ENCODE results near the gene AJUBA.
"Not testable (repeated sequence)": the region's sequence is repeated elsewhere in the genome, so short reads cannot be mapped to it uniquely, and the experiment has no call there.

Gene AJUBA

DNA sequence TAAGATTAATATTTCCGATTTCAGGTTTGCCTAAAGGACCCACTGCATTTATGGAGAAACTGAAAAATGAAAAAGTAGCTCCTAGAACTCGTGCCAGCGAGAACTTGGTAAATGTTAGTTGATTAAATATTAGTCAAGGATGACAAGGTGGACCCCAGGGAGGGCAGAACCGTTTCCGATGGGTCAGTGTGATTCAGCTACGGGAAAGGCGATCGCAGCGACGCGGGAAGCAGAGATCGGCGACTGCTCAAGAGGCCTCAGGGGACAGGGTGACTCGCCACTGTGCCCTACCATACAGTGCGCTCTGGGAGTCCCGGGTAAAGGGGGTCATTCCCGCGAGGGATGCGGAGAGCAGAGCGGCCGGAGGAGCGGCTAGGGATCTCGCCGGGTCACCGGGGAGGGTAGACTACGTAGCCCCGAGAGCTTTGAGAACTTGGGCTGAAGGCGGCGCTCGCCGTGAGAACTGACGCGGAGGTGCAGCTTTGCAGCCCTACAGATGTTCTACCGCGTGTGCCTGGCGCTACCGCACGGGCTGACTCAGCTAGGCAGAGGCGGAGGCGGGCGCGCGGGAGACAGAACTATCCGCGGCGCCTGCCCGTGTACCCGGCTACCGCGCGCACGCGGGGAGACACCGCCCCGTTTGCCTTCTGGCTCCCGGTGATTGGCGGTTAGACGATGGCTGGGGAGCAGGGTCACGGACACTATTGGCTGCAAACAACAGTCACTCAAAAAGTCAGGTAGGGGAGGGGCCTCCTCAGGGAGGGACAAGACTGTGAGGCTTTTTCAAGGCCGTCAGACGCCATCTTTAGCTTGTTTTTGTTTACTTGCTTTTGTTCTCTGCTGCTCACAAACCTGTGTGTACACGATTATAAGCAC is 24.4 kb upstream of the AJUBA start:
- DNase-seq (ENCODE audit: low read depth in 2 of 2), result peak; percentile 95

DNA sequence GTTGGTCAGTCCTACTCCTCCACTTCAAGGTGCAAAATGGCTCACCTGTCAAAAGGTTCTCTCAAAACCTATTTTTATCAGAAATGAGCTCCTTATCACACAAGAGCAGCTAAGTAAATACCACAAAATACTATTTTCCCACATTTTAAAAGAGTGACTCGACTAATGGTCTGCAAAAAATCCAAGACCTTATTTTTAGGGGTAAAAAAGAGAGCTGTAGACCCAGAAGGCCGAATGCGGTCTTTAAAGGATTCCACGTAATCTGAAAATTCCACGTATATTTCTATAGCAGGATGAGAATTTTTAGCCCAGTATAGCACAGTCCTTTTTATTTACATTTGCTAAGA is 23.8 kb upstream of the AJUBA start:
- no peak for DNase-seq (ENCODE audit: low read depth in 2 of 2)

DNA sequence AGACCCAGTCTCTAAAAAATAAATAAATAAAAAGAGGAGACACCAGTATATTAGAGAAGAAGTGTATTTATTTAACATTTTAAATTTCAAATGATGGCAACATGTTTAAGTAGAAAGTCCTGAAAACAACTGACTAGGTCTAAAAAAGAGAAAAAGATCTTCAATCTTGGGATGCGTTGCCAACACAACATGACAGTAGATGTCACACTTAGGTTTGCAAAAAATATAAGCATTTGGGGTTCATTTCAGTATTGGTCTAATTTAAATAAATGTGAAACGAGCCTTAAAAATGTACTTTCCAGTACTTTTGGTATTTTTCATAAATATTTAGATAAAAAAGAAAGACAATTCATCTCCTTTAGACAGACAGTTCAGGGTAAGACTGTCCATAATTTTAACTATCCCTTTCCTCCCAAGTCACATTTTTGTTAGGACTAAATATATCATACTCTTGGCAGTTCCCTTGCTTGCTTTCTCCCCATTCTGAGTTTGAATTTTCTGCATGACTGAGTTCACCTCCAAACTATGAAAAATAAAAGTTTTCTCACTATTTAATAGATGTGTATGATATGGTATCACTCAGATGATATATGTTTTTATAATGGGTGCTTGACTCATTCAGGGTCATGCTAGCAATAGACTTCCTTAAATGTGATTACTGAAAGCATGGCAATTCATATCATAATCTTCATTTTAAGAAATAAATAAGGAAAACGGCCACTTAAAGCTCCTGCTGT is 23.3 kb upstream of the AJUBA start:
- no peak for DNase-seq (ENCODE audit: low read depth in 2 of 2)

DNA sequence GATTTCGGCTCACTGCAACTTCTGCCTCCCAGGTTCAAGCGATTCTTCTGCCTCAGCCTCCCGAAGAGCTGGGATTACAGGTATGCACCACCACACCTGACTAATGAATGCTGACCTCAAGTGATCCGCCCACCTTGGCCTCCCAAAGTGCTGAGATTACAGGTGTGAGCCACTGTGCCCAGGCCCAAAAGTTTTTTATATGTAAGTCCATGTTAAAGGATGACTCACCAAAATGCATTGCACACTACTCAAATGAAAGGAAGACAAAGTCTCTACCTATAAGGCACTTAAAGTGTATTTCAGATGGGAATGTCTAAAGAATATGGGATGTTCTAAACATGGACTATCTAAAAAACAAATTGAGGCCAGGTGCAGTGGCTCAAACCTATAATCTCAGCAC is 21.9 kb upstream of the AJUBA start:
- not testable (repeated sequence) for DNase-seq (ENCODE audit: low read depth in 2 of 2)

DNA sequence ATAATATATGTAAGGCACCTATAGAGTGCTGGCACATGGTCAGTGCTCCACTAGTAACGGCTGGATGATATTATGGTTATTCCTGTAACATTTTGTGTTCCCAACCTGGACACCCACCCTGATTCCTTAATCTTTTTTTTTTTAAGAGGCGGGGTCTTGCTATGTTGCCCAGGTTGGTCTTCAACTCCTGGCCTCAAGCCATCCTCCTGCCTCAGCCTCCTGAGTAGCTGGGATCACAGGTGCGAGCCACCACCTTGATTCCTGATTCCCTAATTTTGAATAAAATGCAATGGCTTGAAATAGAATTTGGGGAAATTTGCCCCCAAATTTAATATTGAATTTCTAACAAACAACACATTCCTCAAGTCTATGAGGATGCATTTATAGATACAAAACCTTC is 20.2 kb upstream of the AJUBA start:
- DNase-seq (ENCODE audit: low read depth in 2 of 2), result no peak

DNA sequence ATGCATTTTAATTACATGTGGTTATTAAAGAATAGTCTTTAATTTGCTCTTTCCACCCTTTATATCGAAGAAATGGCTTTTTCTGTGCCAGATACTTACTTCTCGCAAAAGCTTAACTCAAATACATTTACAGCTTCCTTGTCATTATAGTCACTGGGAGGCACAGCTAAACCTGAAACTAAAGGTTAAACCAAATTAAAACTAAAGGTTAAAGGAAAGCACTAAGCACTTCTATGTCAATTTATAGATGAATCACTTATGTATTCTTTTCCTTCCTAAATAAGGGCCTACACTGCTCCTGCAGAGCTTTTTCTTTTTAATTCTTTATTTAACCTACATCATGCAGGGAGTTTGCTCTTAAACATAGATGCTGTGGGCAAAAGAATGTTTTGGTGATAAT is 18.5 kb upstream of the AJUBA start:
- DNase-seq (ENCODE audit: low read depth in 2 of 2), result no peak

DNA sequence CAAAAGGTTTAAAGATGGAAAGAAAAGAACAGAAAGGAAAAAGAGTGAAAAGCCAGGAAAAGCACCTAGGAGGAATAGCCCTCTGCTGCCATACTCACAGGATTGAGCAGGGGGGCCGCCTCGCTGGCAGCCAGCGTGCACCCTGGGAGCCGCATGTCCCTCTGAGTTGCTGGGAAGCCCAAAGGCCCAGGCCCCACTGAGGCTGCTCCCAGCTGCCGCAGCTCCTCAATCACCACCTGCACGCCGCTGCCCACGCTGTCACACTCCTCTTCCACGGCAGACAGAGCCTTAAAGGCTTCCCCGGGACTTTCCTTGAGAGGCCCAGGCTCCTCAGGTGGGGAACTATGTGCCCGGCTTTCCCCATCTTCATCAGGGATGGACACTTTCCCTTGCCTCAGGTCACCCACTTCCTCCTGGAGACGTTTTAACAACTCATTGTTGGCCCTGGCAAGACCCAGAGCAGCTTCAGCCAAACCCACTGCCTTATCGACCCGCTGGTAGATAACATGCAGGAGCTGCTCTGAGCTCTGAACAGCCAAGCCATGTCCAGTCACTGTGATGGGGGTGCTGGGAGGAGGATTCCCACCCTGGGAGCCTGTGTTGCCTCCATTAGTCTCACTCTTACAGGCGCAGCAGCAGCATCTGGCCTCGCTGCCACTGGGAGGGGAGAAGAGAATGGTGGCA is 16.1 kb upstream of the AJUBA start:
- DNase-seq (ENCODE audit: low read depth in 2 of 2), result no peak

DNA sequence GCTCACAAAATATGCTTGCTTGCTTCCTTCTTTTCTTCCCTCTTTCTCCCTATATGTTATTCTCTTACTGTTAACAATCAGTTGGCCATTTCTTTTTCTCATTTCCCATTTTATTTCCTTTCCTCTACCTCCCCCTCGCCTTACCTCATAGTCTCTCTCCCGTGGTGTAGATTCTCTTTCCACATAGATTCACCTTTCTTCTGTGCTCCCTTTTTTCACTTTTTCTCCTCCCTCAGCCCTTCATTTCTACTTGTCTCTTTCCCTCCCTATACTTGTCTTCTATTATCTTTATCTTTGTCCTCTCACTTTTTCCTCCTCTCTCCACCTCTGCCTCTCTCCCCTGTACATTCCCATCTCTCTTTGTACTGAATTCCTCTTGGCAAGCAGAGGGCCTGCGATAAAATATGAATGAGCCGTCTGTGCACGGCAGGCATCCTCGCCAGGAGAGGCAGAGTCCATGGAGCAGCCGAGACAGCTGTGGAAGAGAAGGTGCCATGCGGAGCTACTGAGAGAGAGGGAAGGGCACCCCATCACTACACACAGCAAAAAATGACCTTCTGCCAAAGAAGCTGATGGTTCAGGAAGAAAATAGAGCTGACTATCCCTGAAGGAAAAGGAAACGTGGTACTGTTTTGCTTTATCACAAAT is 15.4 kb upstream of the AJUBA start:
- DNase-seq (ENCODE audit: low read depth in 2 of 2), result no peak

DNA sequence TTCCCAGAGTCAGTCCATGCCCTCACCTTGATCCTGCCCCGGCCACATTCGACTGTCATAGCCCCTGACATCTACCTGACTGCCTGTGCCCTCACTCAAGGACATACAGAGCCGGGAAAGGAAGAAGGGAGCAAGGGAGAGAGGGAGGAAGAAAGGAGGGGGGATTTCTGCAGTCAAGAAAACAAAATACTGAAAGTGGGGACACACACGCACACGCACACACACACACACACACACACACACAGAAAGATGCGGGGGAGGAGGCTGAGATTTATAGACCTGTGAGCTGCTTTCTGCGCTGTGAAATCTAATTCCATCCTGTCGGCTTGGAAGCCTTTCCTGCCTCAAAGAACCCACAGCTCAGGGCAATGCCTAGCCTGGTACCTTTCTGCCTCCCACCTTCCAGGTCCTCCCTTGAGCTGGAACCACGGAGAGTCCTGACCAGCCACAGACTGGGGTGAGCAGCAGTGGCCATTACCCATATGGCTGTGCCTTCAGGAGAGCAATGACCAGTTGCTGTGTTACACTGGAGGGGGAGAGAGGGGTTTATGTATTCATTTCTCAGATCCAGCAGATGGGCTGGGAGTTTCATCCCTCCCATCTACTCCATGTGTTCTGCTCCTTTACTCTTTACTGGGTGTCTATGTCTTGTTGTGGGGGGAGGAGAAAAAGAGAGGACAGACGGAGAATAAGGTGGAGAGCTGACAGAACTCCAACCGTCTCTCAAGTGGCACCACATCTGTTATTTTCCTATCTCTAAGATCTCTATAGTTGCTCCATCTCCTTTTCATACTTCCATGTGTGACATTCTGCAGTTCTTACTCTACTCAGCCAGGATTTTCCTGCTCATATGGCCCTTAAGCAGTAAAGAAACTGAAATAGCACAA is 14.7 kb upstream of the AJUBA start:
- no peak for DNase-seq (ENCODE audit: low read depth in 2 of 2)

DNA sequence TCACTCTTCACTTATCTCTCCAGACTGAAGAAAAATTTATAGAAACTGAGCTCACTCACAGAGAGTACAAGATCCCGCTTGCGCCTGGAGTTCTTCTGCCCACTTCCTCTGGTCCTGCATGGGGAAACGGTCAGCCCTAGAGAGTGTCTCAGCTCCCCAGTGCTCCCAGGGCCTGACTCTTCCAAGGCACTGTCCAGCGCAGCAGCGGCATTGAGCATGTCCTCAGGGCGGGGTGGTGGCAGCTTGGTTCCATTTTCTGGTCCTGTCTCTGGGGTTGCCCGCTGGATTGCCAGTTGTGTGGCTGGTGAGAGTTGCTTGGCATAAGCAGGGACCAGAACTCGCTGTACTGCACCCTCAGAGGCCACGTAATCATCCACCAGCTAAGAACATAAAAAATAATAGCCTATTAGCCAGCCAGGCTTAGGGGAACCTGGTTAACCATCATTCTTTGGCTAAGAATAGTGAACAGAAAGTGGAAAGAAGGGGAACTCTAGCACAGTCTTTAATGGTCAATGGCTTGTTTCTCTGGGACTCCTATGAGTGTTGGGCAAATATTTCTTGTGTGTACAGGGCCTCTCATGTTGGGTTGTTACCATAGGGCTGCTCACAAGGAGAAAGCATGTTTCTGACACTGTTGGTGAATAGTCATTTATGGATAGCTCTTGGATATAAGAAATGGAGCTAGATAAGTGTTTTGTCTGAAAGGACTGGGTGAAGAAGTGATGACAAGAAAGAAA is 13.7 kb upstream of the AJUBA start:
- DNase-seq (ENCODE audit: low read depth in 2 of 2), result no peak

DNA sequence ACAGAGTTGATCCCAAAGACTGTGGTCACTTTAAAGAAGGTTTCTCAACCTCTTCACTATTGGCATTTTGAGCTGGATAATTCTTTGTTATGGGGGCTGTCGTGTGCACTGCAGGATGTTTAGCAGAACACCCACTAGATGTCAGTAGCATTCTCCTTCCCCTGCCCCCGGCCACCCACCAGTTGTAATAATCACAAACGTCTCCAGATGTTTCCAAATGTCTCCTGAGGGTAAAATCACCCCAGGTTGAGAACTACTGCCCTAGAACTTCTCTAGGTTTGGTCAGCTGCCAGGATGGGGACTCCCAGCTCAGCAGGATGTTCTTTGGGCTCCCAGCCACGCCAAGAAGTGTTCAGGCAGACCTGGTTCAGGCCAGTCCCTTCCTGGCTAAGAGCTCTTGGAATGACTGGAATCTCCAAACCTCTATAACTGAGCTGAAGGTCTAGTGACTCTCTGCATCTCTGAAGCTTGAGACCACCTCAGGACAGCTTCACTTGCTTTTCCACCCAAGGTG is 12.5 kb upstream of the AJUBA start:
- no peak for DNase-seq (ENCODE audit: low read depth in 2 of 2)

DNA sequence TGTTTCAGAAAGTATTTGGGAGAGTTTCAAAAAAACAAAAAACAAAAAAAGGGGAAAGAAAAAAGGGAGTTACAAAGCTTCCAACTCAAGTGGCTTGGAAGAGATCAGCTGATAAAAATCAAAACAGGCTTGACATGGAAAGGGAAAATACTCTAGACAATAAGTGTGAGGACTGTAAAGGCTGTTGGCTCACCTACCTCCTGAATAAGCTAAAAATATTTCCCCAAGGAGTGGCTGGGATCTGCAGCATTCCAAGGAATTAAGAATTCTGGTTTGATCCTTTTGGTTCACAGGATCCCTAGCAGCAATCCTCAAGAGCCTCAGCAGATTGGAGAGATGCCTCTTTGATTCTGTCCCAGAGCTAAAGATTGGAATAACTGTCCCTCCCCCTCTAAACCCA is 11.2 kb upstream of the AJUBA start:
- no peak for DNase-seq (ENCODE audit: low read depth in 2 of 2)

DNA sequence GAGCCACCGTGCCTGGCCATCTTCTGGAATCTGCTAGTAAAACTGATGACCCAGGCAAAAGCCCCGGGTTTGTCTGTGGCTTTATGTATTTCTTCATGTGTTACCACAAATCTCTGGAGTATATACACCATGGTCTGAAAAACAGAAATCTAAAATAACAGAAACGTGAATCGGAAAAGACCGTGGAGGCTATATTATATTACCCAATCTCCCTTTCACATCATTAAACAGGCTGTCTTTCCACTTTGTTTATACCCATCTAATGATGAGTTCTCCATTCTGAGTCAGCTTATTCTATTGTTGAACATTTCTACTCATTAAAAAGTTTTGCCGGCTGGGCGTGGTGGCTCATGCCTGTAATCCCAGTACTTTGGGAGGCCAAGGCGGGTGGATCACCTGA is 9.5 kb upstream of the AJUBA start:
- no peak for DNase-seq (ENCODE audit: low read depth in 2 of 2)

DNA sequence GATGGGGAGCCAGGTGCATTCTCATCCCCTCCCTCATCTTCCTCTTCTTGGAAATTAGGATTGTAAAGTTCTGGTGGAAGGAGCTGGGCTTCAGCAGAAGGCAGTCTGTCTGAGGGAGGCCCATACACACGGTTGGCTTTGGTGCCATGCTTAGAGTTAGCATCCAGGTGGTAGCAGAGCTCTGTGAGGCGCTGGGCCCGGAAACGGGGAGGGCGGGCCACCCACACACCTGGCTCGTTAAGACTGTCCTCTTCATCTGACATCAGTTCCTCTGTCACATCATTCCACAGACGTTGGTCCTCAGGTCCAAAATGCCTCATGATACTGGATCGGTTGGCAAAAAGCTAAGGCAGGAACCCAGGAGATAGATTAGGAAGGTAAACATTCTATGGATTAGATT is 4.9 kb upstream of the AJUBA start:
- no peak for DNase-seq (ENCODE audit: low read depth in 2 of 2)

DNA sequence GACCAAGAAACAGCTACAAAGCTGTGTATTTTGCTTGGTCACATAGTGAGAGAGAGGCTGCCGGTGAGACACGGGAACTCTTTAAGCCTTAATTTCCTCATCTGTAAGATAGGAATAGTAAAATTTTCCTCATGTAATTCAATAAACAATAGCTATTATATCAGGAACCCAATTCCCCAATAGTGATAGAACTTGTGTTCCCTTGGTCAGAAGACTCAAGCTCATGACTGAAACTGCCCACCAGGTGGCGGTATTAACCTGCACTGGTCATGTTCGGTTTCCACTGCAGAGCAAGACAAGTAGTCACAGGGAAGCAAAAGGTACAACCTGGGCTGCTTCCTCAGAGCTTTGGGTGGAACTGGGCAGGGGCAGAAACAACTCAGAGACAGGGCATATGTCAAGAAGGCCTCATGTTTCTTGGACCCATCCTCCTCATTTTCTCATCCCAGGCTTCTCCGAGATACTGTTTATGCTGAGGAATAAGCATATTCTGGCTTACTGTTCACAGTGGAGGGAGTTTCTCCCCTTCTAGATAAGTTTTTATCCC is 4.2 kb upstream of the AJUBA start:
- DNase-seq (ENCODE audit: low read depth in 2 of 2), result peak; percentile 75 to 91

DNA sequence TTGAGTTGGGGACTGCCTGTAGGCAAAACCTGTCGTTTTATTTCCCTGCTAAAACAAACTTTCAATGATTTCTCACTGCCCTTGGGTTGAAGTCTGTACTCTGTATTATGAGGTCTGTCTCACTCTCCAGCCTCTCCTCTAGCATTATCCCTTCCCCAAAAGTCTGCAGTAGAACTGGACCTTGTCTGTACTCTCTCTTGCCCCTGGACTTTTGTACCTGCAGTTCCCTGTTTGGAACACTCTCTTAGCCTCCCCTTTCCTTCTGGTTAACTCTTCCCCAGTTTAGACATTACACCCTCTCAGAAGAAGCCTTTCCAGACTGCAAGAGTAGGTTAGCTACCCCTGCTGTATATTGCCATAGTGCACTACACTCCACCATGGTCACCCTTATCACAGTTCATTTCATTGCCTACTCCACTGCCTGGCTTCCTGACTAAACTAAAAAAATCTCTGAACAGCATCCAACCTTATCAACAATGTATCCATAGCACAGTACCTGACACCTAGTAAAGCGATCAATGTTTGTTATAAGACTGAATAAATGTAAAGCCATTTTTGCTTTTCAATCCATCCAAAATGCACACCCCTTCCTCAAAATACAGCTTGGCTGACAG is 3.6 kb upstream of the AJUBA start:
- DNase-seq (ENCODE audit: low read depth in 2 of 2), result no peak

DNA sequence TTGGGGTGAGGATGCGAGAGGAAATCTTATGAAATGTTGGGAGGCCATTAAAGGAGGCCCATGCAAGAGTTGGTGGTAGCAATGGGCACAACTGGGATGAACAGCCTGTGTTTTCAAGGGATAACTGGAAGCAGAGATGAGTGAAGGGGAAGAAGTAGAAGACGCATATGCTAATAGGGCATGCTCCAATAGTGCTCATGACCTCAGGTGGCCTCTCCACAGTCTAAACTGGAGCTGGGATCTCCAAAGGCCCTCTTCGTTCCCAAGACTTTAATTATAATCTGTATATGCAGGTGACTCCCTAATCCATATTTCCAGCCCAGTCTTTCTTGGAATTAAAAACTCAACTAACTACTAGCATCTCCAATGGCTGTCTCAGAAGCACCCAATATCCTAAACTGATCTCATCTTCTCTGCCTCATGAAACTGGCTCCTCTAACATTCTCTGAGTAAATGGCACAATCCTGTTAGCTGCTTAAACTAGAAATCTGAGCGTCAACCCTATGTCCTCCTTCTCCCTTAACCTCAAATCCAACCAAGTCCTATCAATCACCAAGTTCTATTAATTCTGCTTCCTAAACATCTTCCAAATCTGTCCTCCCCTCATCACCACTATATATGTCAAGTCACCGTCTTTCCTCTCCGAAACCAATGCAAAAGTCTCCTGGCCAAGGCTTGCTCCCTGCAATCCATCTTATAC is 2.8 kb upstream of the AJUBA start:
- no peak for DNase-seq (ENCODE audit: low read depth in 2 of 2)

DNA sequence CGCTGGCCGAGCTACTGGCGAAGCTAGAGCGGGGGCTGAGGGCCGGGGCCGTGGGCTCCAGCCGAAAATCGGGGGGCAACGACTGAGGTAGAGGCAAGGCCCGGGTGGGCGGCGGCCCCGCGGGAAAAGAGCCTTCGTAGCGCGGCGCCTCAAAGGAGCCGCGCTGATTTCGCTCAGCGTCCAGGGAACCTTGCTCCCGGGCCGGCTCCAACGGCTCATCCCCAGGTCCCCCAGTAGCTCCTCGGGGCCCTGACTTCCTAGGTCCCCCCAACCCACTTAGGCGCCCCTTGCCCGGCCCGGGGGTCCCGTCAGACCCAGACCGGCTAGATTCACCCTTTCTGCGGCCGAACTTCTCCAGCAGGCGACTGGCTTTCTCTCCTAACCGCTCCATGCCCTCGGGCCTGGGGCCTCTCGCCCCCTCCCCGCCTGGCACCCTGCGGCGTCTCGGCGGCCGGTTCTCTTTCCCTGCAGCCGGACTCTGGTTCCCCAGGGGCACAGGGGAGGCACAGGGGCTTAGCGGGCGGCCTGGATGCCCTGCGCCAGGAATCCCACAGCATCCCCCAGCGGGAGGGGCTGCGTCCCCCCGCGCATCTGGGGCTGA is 375 bp downstream of the AJUBA start:
- DNase-seq (ENCODE audit: low read depth in 2 of 2), result no peak
